Transverse colon (tissue), 4 donors: ENCODE data around the gene CDH13. TPM values are rescaled to one million over a fixed set of nuclear protein-coding genes. Genes with fewer than 3 reads are reported as not detected.

Experiments
- DNase-seq: peaks from one replicate; pipeline ENCODE4 v3.0.0-alpha.2; 2019
- H3K27ac ChIP-seq, 4 donors: fragments of 200-600 bp; sonication (generic); 2 replicates each; pipeline ENCODE4 v1.5.1; 2016 to 2018; ENCODE audit warnings: inconsistent platforms in 4 of 4
- H3K27me3 ChIP-seq: fragments of 200-600 bp; sonication (generic); 2 replicates; pipeline ENCODE4 v1.5.1; 2017; ENCODE audit warnings: inconsistent platforms
- H3K36me3 ChIP-seq, 4 donors: fragments of 200-600 bp; sonication (generic); 2 replicates each; pipeline ENCODE4 v1.5.1; 2017 to 2019; ENCODE audit warnings: inconsistent platforms in 4 of 4
- H3K4me1 ChIP-seq, 4 donors: fragments of 200-600 bp; sonication (generic); 2 replicates each; pipeline ENCODE4 v1.5.1; 2017 to 2020; ENCODE audit warnings: inconsistent platforms in 4 of 4
- H3K4me3 ChIP-seq, 4 donors: fragments of 200-600 bp; sonication (generic); 1 replicate in 1 of 4; 2 replicates in 3 of 4; pipeline versions ENCODE4 v1.5.1 to v1.6.1; 2017 to 2019; ENCODE audit warnings: inconsistent platforms in 4 of 4
- H3K9me3 ChIP-seq, 2 donors: fragments of 200-600 bp; sonication (generic); 2 replicates each; pipeline ENCODE4 v1.5.1; 2017 to 2019; ENCODE audit warnings: inconsistent platforms in 2 of 2
- EP300 ChIP-seq: sonication (generic); formaldehyde crosslinking; IDR thresholded peaks from one replicate; pipeline ENCODE4 v1.6.1; 2017; ENCODE audit warnings: antibody characterized with exemption, low read depth
- POLR2A ChIP-seq: fragments of 450-650 bp; IDR thresholded peaks from one replicate; pipeline ENCODE4 v1.6.1; 2016; ENCODE audit warnings: antibody characterized with exemption, mild to moderate bottlenecking, moderate library complexity
- POLR2AphosphoS5 ChIP-seq, 3 donors: sonication (generic); formaldehyde crosslinking; IDR thresholded peaks; one replicate each; pipeline ENCODE4 v1.6.1; 2016; ENCODE audit warnings: antibody characterized with exemption in 3 of 3
- WGBS, 2 donors: methylation state at CpG; one replicate each; pipeline ENCODE4 v1.1.5; 2018; ENCODE audit warnings: low coverage in 1 of 2; 5-methylcytosine and 5-hydroxymethylcytosine counted together
- in situ Hi-C, 4 donors: fragments of 200-750 bp; cut with MboI; loops; one replicate each; pipeline versions ENCODE4 v1.15.0 to v1.15.1; 2017; ENCODE audit warnings: low sequenced_read_pairs in 3 of 4, low pct_ligation_motif_present in 1 of 4, low pct_unique_long_range_greater_than_20kb in 1 of 4
- intact Hi-C: fragments of 100-400 bp; cut with DNase I; formaldehyde crosslinking; loops from one replicate; pipeline ENCODE4 v1.15.1; 2023; ENCODE audit warnings: low total_unique reads
- total RNA-seq, 4 donors: library from RNA; depleted of rRNA; stranded (reverse); fragments of >200 nt; gene quantifications; one replicate each; pipeline ENCODE4 v1.1.0, GENCODE V29; 2016
- TF ChIP-seq, protein P1 (sequence below), 5 experiments: fragments of 200-600 bp in 3 of 5; fragments of 450-650 bp in 2 of 5; sonication (generic) in 3 of 5; IDR thresholded peaks; 1 replicate in 2 of 5; 2 replicates in 3 of 5; pipeline ENCODE4 v1.5.1; 2016 to 2017; ENCODE audit warnings: antibody characterized with exemption in 5 of 5, inconsistent platforms in 3 of 5, mild to moderate bottlenecking in 2 of 5, moderate library complexity in 1 of 5

The CDH13 gene
- total RNA-seq, 4 donors from 2014 or later = 3.8 to 28.1 (median 5.8) TPM

DNA sequence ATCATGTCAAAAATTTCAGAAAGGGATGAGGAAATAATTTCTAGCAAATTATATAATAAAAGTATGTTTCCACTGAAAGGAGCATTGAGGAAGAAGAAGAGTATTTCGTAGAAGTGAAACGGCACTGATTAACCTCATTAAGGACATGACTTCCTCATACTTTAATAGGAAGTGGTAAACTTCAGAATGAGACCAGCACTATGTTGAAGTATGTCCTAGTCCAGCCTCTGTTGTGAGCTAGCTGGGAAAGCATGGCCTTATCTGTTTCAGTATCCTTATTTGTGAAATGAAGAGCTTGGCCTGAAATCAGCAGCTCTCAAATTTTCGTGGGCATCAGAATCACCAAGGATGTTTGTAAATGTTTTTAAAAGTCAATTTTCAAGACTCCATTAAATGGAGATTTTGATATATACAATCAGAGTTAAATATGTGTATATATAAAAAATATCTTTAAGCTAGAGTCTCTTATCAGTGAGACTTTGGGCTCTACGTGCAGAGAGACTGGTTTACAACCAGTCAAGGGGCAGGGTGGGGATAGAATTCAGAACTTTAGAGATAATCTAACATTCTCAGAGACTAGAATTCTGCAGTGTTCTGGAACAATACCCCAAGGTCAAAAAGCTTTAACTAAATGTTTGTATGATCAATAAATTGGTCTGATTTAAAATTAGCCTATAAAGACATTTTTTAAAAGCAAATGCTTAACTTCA, 365.4 kb downstream of the CDH13 start:
- Histone ChIP-seq H3K27me3 (no peaks in the 10 kb centered on the region), H3K27ac (peak overlapping the region; percentile 36 to 64 (median 60)), H3K4me1 (peaks cover 0 to 19% (median 13%) of the 10 kb centered on the region in 4 donors), H3K36me3 (no peaks in the 10 kb centered on the region), H3K9me3 (no peaks in the 10 kb centered on the region), H3K4me3 (no peak overlapping the region)
- 37 to 50% methylated on average over 3 to 4 of the region's 4 CpGs for WGBS, 2 donors
- DNase-seq = no peak
- in situ Hi-C loops = no loop called here
- intact Hi-C loops = no loop called here
- TF ChIP-seq EP300 = no peak
- no peak for TF ChIP-seq POLR2A
- TF ChIP-seq, protein P1, sequence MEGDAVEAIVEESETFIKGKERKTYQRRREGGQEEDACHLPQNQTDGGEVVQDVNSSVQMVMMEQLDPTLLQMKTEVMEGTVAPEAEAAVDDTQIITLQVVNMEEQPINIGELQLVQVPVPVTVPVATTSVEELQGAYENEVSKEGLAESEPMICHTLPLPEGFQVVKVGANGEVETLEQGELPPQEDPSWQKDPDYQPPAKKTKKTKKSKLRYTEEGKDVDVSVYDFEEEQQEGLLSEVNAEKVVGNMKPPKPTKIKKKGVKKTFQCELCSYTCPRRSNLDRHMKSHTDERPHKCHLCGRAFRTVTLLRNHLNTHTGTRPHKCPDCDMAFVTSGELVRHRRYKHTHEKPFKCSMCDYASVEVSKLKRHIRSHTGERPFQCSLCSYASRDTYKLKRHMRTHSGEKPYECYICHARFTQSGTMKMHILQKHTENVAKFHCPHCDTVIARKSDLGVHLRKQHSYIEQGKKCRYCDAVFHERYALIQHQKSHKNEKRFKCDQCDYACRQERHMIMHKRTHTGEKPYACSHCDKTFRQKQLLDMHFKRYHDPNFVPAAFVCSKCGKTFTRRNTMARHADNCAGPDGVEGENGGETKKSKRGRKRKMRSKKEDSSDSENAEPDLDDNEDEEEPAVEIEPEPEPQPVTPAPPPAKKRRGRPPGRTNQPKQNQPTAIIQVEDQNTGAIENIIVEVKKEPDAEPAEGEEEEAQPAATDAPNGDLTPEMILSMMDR (IDR thresholded peaks at IDR 0.05) = no peak
- TF ChIP-seq POLR2AphosphoS5 (IDR thresholded peaks at IDR 0.05) = no peak

DNA sequence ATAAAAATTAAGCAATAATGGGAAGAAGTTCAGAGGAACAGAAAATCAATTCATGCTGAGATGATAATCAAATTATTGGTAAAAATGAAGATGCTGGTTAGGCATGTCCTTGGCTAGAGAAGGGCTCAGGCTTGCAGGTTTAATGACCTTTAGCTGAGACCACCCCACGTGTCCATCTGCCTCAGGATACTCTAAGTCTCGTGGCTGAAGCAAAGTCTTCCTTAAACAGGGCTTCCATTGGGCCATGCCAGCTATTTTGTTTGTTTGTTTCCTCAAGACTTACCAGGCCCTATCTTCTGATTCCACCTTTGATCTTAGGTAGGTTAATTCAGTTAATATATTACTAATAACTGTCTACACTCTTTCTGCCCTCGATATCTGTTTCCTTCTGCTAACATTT, 366.0 kb downstream of the CDH13 start:
- no peak for DNase-seq
- Histone ChIP-seq H3K4me3 (no peak overlapping the region), H3K27me3 (no peaks in the 10 kb centered on the region), H3K9me3 (no peaks in the 10 kb centered on the region), H3K4me1 (peaks cover 0 to 19% (median 13%) of the 10 kb centered on the region in 4 donors), H3K27ac (peak overlapping the region in 2 of 4 donors; percentile 59 to 64), H3K36me3 (no peaks in the 10 kb centered on the region)
- intact Hi-C loops (no loop called here), in situ Hi-C loops (no loop called here)
- TF ChIP-seq EP300 (no peak), POLR2A (no peak), POLR2AphosphoS5 (IDR thresholded peaks at IDR 0.05) (no peak)
- TF ChIP-seq, protein P1 (IDR thresholded peaks at IDR 0.05) = no peak
- WGBS, 2 donors = 50 to 53% methylated on average over 3 of the region's 3 CpGs

DNA sequence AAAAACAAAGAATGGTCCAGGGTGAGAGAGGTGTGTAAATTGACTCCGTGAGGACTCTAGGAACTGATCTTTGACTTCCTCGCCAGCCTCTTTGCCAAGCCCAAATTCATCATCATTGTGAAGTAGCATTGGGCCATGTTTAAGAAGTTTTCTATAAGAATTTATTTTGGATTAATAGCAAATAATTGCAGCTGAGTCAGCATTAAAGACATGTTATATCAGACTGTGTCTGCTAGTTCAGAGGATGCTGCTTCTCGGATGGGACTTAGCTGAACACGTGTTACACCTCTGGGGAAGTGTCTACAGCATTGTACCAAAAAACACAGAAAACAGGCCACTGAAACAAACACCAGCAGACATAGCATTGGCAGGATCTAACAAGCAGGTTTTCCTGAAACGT, 366.6 kb downstream of the CDH13 start:
- Histone ChIP-seq H3K27ac (no peak overlapping the region), H3K4me3 (no peak overlapping the region), H3K36me3 (no peaks in the 10 kb centered on the region), H3K4me1 (peaks cover 0 to 19% (median 13%) of the 10 kb centered on the region in 4 donors), H3K9me3 (no peaks in the 10 kb centered on the region), H3K27me3 (no peaks in the 10 kb centered on the region)
- WGBS, 2 donors = 82 to 96% methylated on average over 4 to 5 of the region's 5 CpGs
- in situ Hi-C loops (no loop called here), intact Hi-C loops (no loop called here)
- no peak for TF ChIP-seq POLR2A
- no peak for TF ChIP-seq EP300
- TF ChIP-seq, protein P1 (IDR thresholded peaks at IDR 0.05) = no peak
- TF ChIP-seq POLR2AphosphoS5 (IDR thresholded peaks at IDR 0.05) = no peak
- no peak for DNase-seq

DNA sequence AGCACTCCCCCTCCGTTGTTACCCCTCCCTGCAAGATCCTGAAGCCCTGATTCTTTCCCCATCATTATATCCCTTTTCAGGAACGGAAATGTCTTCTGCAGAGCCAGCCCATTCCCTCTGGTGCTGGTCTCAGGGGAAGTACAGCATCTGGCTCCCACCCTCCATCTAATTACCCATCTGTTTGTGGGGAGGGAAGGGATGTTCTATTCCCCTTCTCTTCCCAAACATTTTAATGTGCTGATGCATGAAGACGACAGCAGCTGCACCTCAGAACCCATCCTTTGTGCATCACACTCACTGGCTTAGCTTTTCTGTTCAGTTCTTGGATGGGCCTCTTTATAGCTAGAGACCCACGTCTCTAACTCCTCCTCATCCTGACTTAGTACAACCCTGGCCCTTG, 367.2 kb downstream of the CDH13 start:
- peaks cover 0 to 19% (median 13%) of the 10 kb centered on the region in 4 donors for H3K4me1 ChIP-seq
- 80% methylated on average over 4 of the region's 4 CpGs; no CpG with 5 or more reads in 1 of the 2 donors for WGBS, 2 donors
- no peaks in the 10 kb centered on the region for H3K27me3 ChIP-seq
- no peaks in the 10 kb centered on the region for H3K9me3 ChIP-seq
- in situ Hi-C loops = no loop called here
- no peaks in the 10 kb centered on the region for H3K36me3 ChIP-seq
- intact Hi-C loops = no loop called here
- no peak overlapping the region for H3K4me3 ChIP-seq
- TF ChIP-seq EP300 = no peak
- TF ChIP-seq, protein P1 (IDR thresholded peaks at IDR 0.05) = no peak
- TF ChIP-seq POLR2A = no peak
- TF ChIP-seq POLR2AphosphoS5 (IDR thresholded peaks at IDR 0.05) = no peak
- no peak overlapping the region for H3K27ac ChIP-seq
- no peak for DNase-seq
